Ovary (tissue), 9 donors: ENCODE results near the gene IFRD2. TPM values are rescaled to one million over a fixed set of nuclear protein-coding genes. Genes with fewer than 3 reads are reported as not detected.
A peak's percentile ranks its signal among the peaks of the same experiment; 100 is the strongest.

Experiments
- DNase-seq, 5 donors: peaks; one replicate each; pipeline ENCODE4 v3.0.0-alpha.2; 2019 to 2020
- H3K27ac ChIP-seq, 2 donors: fragments of 200-600 bp; one replicate each; pipeline versions ENCODE4 v1.5.1 to v1.8.0; 2019 to 2022
- H3K27me3 ChIP-seq: fragments of 200-600 bp; one replicate; pipeline ENCODE4 v1.8.0; 2022
- H3K36me3 ChIP-seq: fragments of 200-600 bp; sonication (generic); one replicate; pipeline ENCODE4 v1.5.1; 2019
- H3K4me1 ChIP-seq: one replicate; pipeline ENCODE4 v1.8.1; 2013; ENCODE audit warnings: mild to moderate bottlenecking, moderate library complexity; ENCODE audit not compliant: insufficient read depth
- H3K4me3 ChIP-seq: fragments of 200-600 bp; sonication (generic); one replicate; pipeline ENCODE4 v1.5.1; 2017
- H3K9me3 ChIP-seq, 2 donors: fragments of 200-600 bp in 1 of 2; sonication (generic) in 1 of 2; one replicate each; pipeline versions ENCODE4 v1.5.1 to v1.8.1; 2013 to 2019; ENCODE audit warnings: mild to moderate bottlenecking in 1 of 2, moderate library complexity in 1 of 2
- CTCF ChIP-seq, 3 donors: fragments of 450-650 bp in 2 of 3; fragments of 200-600 bp in 1 of 3; IDR thresholded peaks; one replicate each; pipeline versions ENCODE4 v1.5.1 to v1.8.0; 2016 to 2022; ENCODE audit warnings: antibody characterized with exemption in 3 of 3, mild to moderate bottlenecking in 1 of 3
- EP300 ChIP-seq: sonication (generic); formaldehyde crosslinking; IDR thresholded peaks from one replicate; pipeline ENCODE4 v1.6.1; 2017; ENCODE audit warnings: antibody characterized with exemption
- POLR2A ChIP-seq: fragments of 450-650 bp; IDR thresholded peaks from one replicate; pipeline ENCODE4 v1.6.1; 2017; ENCODE audit warnings: antibody characterized with exemption, mild to moderate bottlenecking, moderate library complexity
- WGBS, 3 donors: extraction: QIAGEN DNeasy Blood & Tissue Kit in 1 of 3; methylation state at CpG; one replicate each; pipeline versions ENCODE4 v1.1.5 to v1.1.7; 2013 to 2017; 5-methylcytosine and 5-hydroxymethylcytosine counted together
- intact Hi-C, 4 donors: fragments of 100-400 bp; cut with DNase I; formaldehyde crosslinking; loops; one replicate each; pipeline versions ENCODE4 v1.11.0 to v1.15.1; 2022 to 2023
- polyA plus RNA-seq, 2 donors: library from polyadenylated mRNA; stranded (reverse); fragments of 200-250 nt in 1 of 2; fragments of 350-450 nt in 1 of 2; fragmentation: Illumina TruSeq in 1 of 2; extraction: RNeasy Lipid Tissue Mini Kit (QIAGEN cat#74804) in 1 of 2; gene quantifications; one replicate each; pipeline ENCODE4 v1.2.3, GENCODE V29; 2013 to 2014
- total RNA-seq, 7 donors: library from RNA; depleted of rRNA in 2 of 7; stranded (reverse); fragments of >200 nt in 2 of 7; fragmentation: NEBNext Ultra II Directional in 3 of 7; extraction: Animal tissue kit (Norgen Biotek cat#: 25700) in 3 of 7; gene quantifications; one replicate each; pipeline versions ENCODE4 v1.1.0 to v1.2.4, GENCODE V29; 2016 to 2023
- donor health status: DM: no; HTN: no; CAD: no; lungs with moderate emphysema.
- donor health status: DM: no; HTN: no; CAD: no.
- donor health status: Bipolar disorder and iron deficiency.
- donor health status: DM: yes; HTN: yes; CAD: no.
- donor health status: DM: no; HTN: no; CAD: no.
- donor health status: DM: yes; HTN: yes; CAD: no.

Gene IFRD2
- total and polyA plus RNA-seq, 9 donors = 14.5 to 76.9 (median 50.3) TPM

DNA sequence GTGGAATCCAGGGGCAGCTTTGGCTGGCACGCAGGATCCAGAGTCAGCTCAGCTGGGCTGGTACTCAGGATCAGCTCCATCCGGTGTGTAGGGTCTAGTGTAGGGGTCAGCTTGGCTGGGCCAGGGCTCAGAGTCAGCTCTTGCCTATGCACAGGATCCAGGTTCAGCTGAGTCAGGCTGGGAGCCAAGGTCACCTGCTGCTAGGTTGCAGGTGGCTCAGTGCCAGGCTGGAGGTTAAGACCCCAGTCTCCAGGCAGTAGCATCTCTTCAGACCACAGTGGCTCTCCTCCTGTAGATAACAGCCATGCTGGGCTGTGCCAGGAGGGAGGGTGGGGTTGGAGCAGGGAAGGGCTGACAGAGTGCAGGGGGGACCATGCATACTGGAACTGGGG is 5.2 kb upstream of the IFRD2 start:
- no peaks in the 10 kb centered on the region for H3K27me3 ChIP-seq
- H3K27ac ChIP-seq = no peak overlapping the region
- H3K9me3 ChIP-seq = no peaks in the 10 kb centered on the region
- H3K4me3 ChIP-seq = no peak overlapping the region
- peaks cover 9% of the 10 kb centered on the region for H3K4me1 ChIP-seq
- 80 to 82% (median 81%) methylated on average over 2 of the region's 2 CpGs for WGBS, 3 donors
- no peak for TF ChIP-seq POLR2A
- DNase-seq = peak in 3 of 5 donors; percentile 61 to 67 (median 63)
- intact Hi-C loops = no loop called here
- no peaks in the 10 kb centered on the region for H3K36me3 ChIP-seq

DNA sequence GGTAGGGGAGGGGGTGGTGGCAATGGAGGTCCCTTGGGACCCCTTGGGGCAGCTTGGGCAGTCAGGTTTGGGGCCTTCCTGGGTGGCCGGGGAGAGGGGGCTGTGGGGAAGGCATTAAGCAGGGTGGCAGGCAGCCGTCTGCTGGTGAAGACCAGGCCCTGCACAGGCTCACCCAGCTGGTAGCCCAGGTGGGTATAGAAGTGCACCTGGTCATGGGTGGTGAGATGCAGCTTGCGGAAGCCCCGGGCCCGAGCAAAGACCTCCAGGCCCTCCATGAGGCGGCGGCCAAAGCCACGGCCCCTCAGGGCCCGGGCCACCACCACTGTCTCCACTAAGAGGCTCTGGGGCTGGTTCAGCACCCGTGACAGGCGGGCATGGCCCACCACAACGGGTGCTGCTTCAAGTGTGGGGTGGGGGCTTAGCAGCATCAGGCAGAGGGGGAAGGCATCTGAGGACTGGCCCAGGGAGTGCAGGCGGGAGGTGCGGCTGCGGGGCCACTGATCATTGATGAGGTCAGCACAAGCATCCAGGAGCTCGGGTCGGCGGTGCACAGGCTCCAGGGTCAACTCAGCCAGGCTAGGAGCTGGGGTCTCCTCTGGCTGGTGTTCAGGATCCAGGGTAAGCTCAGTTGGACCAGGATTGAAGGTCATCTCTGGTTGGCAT is 4.6 kb upstream of the IFRD2 start:
- Histone ChIP-seq H3K4me3 (no peak overlapping the region), H3K27ac (no peak overlapping the region), H3K9me3 (no peaks in the 10 kb centered on the region), H3K36me3 (no peaks in the 10 kb centered on the region), H3K4me1 (peaks cover 9% of the 10 kb centered on the region), H3K27me3 (no peaks in the 10 kb centered on the region)
- WGBS, 3 donors = 85 to 87% (median 86%) methylated on average over 17 to 18 of the region's 18 CpGs
- DNase-seq = peak in 2 of 5 donors; percentile 47 to 49
- TF ChIP-seq POLR2A = no peak
- TF ChIP-seq CTCF (IDR thresholded peaks at IDR 0.05) = no peak
- no peak for TF ChIP-seq EP300
- intact Hi-C loops = no loop called here

- H3K4me1 ChIP-seq = peaks cover 12% of the 10 kb centered on the region
- H3K36me3 ChIP-seq = no peaks in the 10 kb centered on the region
- WGBS, 3 donors = 72 to 76% (median 72%) methylated on average over 8 of the region's 8 CpGs
- H3K27me3 ChIP-seq = no peaks in the 10 kb centered on the region
- H3K4me3 ChIP-seq = no peak overlapping the region
- no peak for TF ChIP-seq EP300
- no peaks in the 10 kb centered on the region for H3K9me3 ChIP-seq
- intact Hi-C loops = no loop called here
- H3K27ac ChIP-seq = no peak overlapping the region
- no peak for DNase-seq
Measured at GRCh38 chr3:50295553-50296431, 3.6 kb upstream of the IFRD2 start.

- Histone ChIP-seq H3K36me3 (no peaks in the 10 kb centered on the region), H3K4me1 (peaks cover 9% of the 10 kb centered on the region), H3K27me3 (no peaks in the 10 kb centered on the region), H3K4me3 (no peak overlapping the region), H3K27ac (no peak overlapping the region), H3K9me3 (no peaks in the 10 kb centered on the region)
- 82 to 88% (median 87%) methylated on average over 21 to 22 of the region's 22 CpGs for WGBS, 3 donors
- intact Hi-C loops = no loop called here
- TF ChIP-seq EP300 (no peak), CTCF (IDR thresholded peaks at IDR 0.05) (no peak), POLR2A (no peak)
- no peak for DNase-seq
Measured at GRCh38 chr3:50294492-50295403, 2.5 kb upstream of the IFRD2 start.

- no peaks in the 10 kb centered on the region for H3K27me3 ChIP-seq
- intact Hi-C loops = no loop called here
- peaks cover 9% of the 10 kb centered on the region for H3K4me1 ChIP-seq
Measured at GRCh38 chr3:50294089-50294488, 1.9 kb upstream of the IFRD2 start.

More at GRCh38 chr3:50294089-50294488, 1.9 kb upstream of the IFRD2 start:
- H3K9me3 ChIP-seq = no peaks in the 10 kb centered on the region
- no peak overlapping the region for H3K27ac ChIP-seq
- 76 to 81% (median 81%) methylated on average over 4 of the region's 4 CpGs for whole genome bisulfite sequencing, 3 donors
- DNase-seq = no peak
- no peaks in the 10 kb centered on the region for H3K36me3 ChIP-seq
- TF ChIP-seq CTCF (IDR thresholded peaks at IDR 0.05) = no peak
- TF ChIP-seq EP300 = no peak
- no peak for TF ChIP-seq POLR2A
- no peak overlapping the region for H3K4me3 ChIP-seq
